OCI-LY7 (cell line): ENCODE measurements around the gene NAP1L4.

Experiments used
- CTCF ChIP-seq: fragments of 200-600 bp; sonication (generic); conservative IDR thresholded peaks from 2 replicates; pipeline ENCODE4 v1.5.1; 2014; ENCODE audit warnings: mild to moderate bottlenecking, antibody characterized with exemption, low read length, moderate library complexity, mixed read lengths
- EZH2phosphoT487 ChIP-seq: fragments of 200-600 bp; sonication (generic); IDR thresholded peaks from 2 replicates; pipeline ENCODE4 v1.6.1; 2018; ENCODE audit warnings: low read depth, borderline replicate concordance, mild to moderate bottlenecking, mixed run types, antibody characterized with exemption, low read length, moderate library complexity, mixed read lengths

GRCh38 chr11:2954263-2954662 lies 37.9 kb downstream of the NAP1L4 start:
- TF ChIP-seq CTCF (no peak), EZH2phosphoT487 (no peak)
